Loucy (cell line): ENCODE measurements around the gene ADM.

Experiments used
- CTCF ChIP-seq: fragments of 200-600 bp; sonication (generic); conservative IDR thresholded peaks from 2 replicates; pipeline ENCODE4 v1.5.1; 2014; ENCODE audit warnings: mild to moderate bottlenecking, antibody characterized with exemption, low read length
- EZH2phosphoT487 ChIP-seq: fragments of 200-600 bp; IDR thresholded peaks from 2 replicates; pipeline ENCODE4 v1.6.1; 2018; ENCODE audit warnings: antibody characterized with exemption, mild to moderate bottlenecking, moderate library complexity, borderline replicate concordance

- TF ChIP-seq EZH2phosphoT487 (no peak), CTCF (no peak)
Measured at GRCh38 chr11:10285148-10285802, 19.6 kb upstream of the ADM start.
